K562 (cell line): ENCODE data around the gene GPR108. TPM values are rescaled to one million over a fixed set of nuclear protein-coding genes. Genes with fewer than 3 reads are reported as not detected.

Experiments used
- ATAC-seq: fragments of 200-7000 bp; cut with Tn5 transposase; 3 replicates; pipeline ENCODE4 v1.9.1; 2020; ENCODE audit warnings: moderate library complexity
- BruUV-seq: library from RNA; stranded (reverse); fragments of 400-500 nt; replicated peaks from 2 replicates; lab custom pipeline; 2021; lab: Mats Ljungman, UMichigan
- CTCF ChIA-PET: fragments of 300-600 bp; formaldehyde crosslinking; extraction: SDS; loops from one replicate; lab custom pipeline; 2021; ENCODE audit warnings: low intra/inter-chr PET ratio; lab: Yijun Ruan, JAX
- POLR2A ChIA-PET: fragments of 300-600, 350-650 bp; sonication (Branson Sonifier 250); formaldehyde crosslinking; extraction: SDS; loops from one replicate; lab custom pipeline; 2021; ENCODE audit warnings: antibody characterized with exemption, inconsistent platforms; lab: Yijun Ruan, JAX
- DNase-seq, 4 experiments: peaks; one replicate each; pipeline versions ENCODE4 v3.0.0 to v3.0.0-alpha.2; 2011 to 2018; ENCODE audit warnings: low spot score in 3 of 4, mixed read lengths in 3 of 4; ENCODE audit errors: extremely low read depth in 1 of 4
- FAIRE-seq: peaks from 2 replicates; lab custom pipeline; 2011; peaks lifted over from hg19 to GRCh38; lab: Jason Lieb, UNC
- H2AFZ ChIP-seq: 2 replicates; pipeline ENCODE4 v1.6.0; 2011; ENCODE audit warnings: low read depth, low read length, control low read depth, inconsistent platforms
- H3K27ac ChIP-seq: fragments of 200-600 bp; 3 replicates; pipeline ENCODE4 v1.8.0; 2011; ENCODE audit warnings: low read depth, mild to moderate bottlenecking, control low read depth, inconsistent platforms, low read length, moderate library complexity, mixed read lengths; ENCODE audit errors: extremely low read depth
- H3K27me3 ChIP-seq, 2 experiments: fragments of 300-600 bp in 1 of 2; 2 replicates in 1 of 2; 3 replicates in 1 of 2; pipeline versions ENCODE4 v1.6.0 to v1.8.0; 2011; ENCODE audit warnings: inconsistent platforms in 2 of 2, low read length in 2 of 2, mild to moderate bottlenecking in 1 of 2, mixed read lengths in 1 of 2, moderate library complexity in 1 of 2; ENCODE audit not compliant: control insufficient read depth in 2 of 2, insufficient read depth in 2 of 2
- H3K36me3 ChIP-seq: fragments of 300-600 bp; 3 replicates; pipeline ENCODE4 v1.8.0; 2011; ENCODE audit warnings: mild to moderate bottlenecking, low read length, inconsistent platforms; ENCODE audit not compliant: control insufficient read depth, insufficient read depth
- H3K4me1 ChIP-seq, 2 experiments: fragments of 200-600 bp in 1 of 2; replicated peaks in 1 of 2; 2 replicates in 1 of 2; 3 replicates in 1 of 2; pipeline versions ENCODE4 v1.5.1 to v1.8.0; 2011; ENCODE audit warnings: inconsistent platforms in 2 of 2, low read length in 2 of 2, mild to moderate bottlenecking in 1 of 2, mixed read lengths in 1 of 2, moderate library complexity in 1 of 2; ENCODE audit not compliant: control insufficient read depth in 2 of 2, insufficient read depth in 2 of 2
- H3K4me2 ChIP-seq: 2 replicates; pipeline ENCODE4 v1.6.1; 2011; ENCODE audit warnings: low read length, control low read depth, inconsistent platforms, mixed read lengths; ENCODE audit not compliant: insufficient read depth
- H3K4me3 ChIP-seq: fragments of 200-600 bp; sonication (generic), shearing (Covaris generic); 2 replicates; pipeline ENCODE4 v1.5.1; 2016; ENCODE audit warnings: control low read depth, inconsistent platforms
- H3K79me2 ChIP-seq: fragments of 200-600 bp; 3 replicates; pipeline ENCODE4 v1.8.0; 2011; ENCODE audit warnings: low read length, inconsistent platforms; ENCODE audit not compliant: control insufficient read depth, insufficient read depth
- H3K9ac ChIP-seq, 2 experiments: 2 replicates each; pipeline versions ENCODE4 v1.6.0 to v1.6.1; 2011; ENCODE audit warnings: low read depth in 2 of 2, low read length in 2 of 2, control low read depth in 1 of 2, inconsistent platforms in 1 of 2, mild to moderate bottlenecking in 1 of 2, mixed read lengths in 1 of 2; ENCODE audit not compliant: insufficient read depth in 1 of 2
- H3K9me1 ChIP-seq: one replicate; pipeline ENCODE4 v1.6.0; 2011; ENCODE audit warnings: inconsistent platforms, mild to moderate bottlenecking, low read length, moderate library complexity; ENCODE audit not compliant: control insufficient read depth, insufficient read depth
- H3K9me3 ChIP-seq: replicated peaks from 2 replicates; pipeline ENCODE4 v1.5.1; 2011; ENCODE audit warnings: low read depth, low read length, inconsistent platforms; ENCODE audit not compliant: control insufficient read depth, insufficient read depth
- H4K20me1 ChIP-seq: replicated peaks from 2 replicates; pipeline ENCODE4 v1.6.1; 2011; ENCODE audit warnings: low read length, inconsistent platforms, mixed read lengths; ENCODE audit not compliant: control insufficient read depth, insufficient read depth
- ATF1 ChIP-seq, 2 experiments: fragments of 450-650 bp in 1 of 2; IDR thresholded peaks; 2 replicates each; pipeline ENCODE4 v1.6.1; 2016; ENCODE audit warnings: missing compliant biosample characterization in 1 of 2, missing genetic modification characterization in 1 of 2
- EGR1 ChIP-seq: fragments of 450-650 bp; conservative IDR thresholded peaks from 2 replicates; pipeline ENCODE4 v1.6.1; 2017; ENCODE audit warnings: mild to moderate bottlenecking
- EHMT2 ChIP-seq: fragments of 450-650 bp; IDR thresholded peaks from 2 replicates; pipeline ENCODE4 v1.6.1; 2018; ENCODE audit warnings: antibody characterized with exemption
- ETV5 ChIP-seq: sonication (generic); formaldehyde crosslinking; IDR thresholded peaks from 2 replicates; pipeline ENCODE4 v1.4.0; 2020; ENCODE audit warnings: low read depth, mild to moderate bottlenecking, missing genetic modification reagents
- HDAC1 ChIP-seq, 2 experiments: fragments of 450-650 bp; IDR thresholded peaks; 2 replicates each; pipeline ENCODE4 v1.6.1; 2016 to 2017; ENCODE audit warnings: inconsistent platforms in 1 of 2, mild to moderate bottlenecking in 1 of 2, moderate library complexity in 1 of 2
- MNT ChIP-seq, 2 experiments: fragments of 450-650 bp; conservative IDR thresholded peaks; 2 replicates each; pipeline ENCODE4 v1.6.1; 2017; ENCODE audit warnings: mild to moderate bottlenecking in 2 of 2, moderate library complexity in 2 of 2
- PHF8 ChIP-seq: fragments of 200-600 bp; sonication (generic); IDR thresholded peaks from 2 replicates; pipeline ENCODE4 v1.6.1; 2012; ENCODE audit warnings: mixed run types, mild to moderate bottlenecking, inconsistent platforms, low read length, moderate library complexity, borderline replicate concordance
- POLR3A ChIP-seq: IDR thresholded peaks from 2 replicates; pipeline ENCODE4 v1.6.1; 2011; ENCODE audit warnings: borderline replicate concordance, mild to moderate bottlenecking, moderate library complexity; ENCODE audit not compliant: insufficient read length, insufficient read depth; ENCODE audit errors: extremely low read depth
- RBM39 ChIP-seq: fragments of 200-400 bp; formaldehyde crosslinking; optimal IDR thresholded peaks from 2 replicates; pipeline ENCODE3; 2018; ENCODE audit warnings: low read depth, low read length
- TRIM25 ChIP-seq: fragments of 450-650 bp; IDR thresholded peaks from 2 replicates; pipeline ENCODE4 v1.7.0; 2016; ENCODE audit warnings: borderline replicate concordance
- ZSCAN32 ChIP-seq: fragments of 450-650 bp; formaldehyde crosslinking; IDR thresholded peaks from 2 replicates; pipeline ENCODE4 v1.4.0; 2020; ENCODE audit warnings: mild to moderate bottlenecking, moderate library complexity
- WGBS: fragments of 100-300 bp; shearing (Covaris generic); methylation state at CpG from one replicate; pipeline ENCODE4 v1.1.6; 2016; ENCODE audit warnings: low coverage, mixed read lengths; ENCODE audit not compliant: insufficient coverage; ENCODE audit errors: missing lambda C conversion rate; 5-methylcytosine and 5-hydroxymethylcytosine counted together
- in situ Hi-C: fragments of 300-500 bp; cut with MboI; formaldehyde crosslinking; loops from 4 replicates; pipeline ENCODE4 v1.15.0; 2018; ENCODE audit warnings: inconsistent platforms, mixed read lengths
- intact Hi-C: fragments of 100-400 bp; cut with micrococcal nuclease; formaldehyde crosslinking; loops from 2 replicates; pipeline ENCODE4 v1.14.2; 2022
- polyA plus RNA-seq, 8 experiments: library from polyadenylated mRNA; depleted of rRNA in 4 of 8; stranded (reverse) in 5 of 8; unstranded in 3 of 8; fragments of >200 nt; fragmentation: Nextera tagmentation in 2 of 8; fragmentation: Illumina TruSeq in 1 of 8; extraction: Ambion mirVana in 2 of 8; extraction: Trizol in 1 of 8; gene quantifications; 2 replicates each; pipeline versions ENCODE4 v1.2.1 to v1.2.3, GENCODE V29; 2011 to 2014; ENCODE audit warnings: inconsistent platforms in 1 of 8, missing spikeins in 1 of 8
- total RNA-seq, 7 experiments: library from RNA; depleted of rRNA in 6 of 7; stranded (reverse); fragments of >200 nt in 6 of 7; fragmentation: Illumina TruSeq in 2 of 7; extraction: Trizol in 2 of 7; gene quantifications; 2 replicates each; pipeline versions ENCODE4 v1.2.1 to v1.2.3, GENCODE V29; 2011 to 2021; ENCODE audit warnings: low replicate concordance in 1 of 7

Gene GPR108
- total and polyA plus RNA-seq, 9 of the 15 experiments (the other 6 are each of a cell fraction or from before 2014, with no cell fraction given) = 2.4 to 33.2 (median 24.4) TPM

DNA sequence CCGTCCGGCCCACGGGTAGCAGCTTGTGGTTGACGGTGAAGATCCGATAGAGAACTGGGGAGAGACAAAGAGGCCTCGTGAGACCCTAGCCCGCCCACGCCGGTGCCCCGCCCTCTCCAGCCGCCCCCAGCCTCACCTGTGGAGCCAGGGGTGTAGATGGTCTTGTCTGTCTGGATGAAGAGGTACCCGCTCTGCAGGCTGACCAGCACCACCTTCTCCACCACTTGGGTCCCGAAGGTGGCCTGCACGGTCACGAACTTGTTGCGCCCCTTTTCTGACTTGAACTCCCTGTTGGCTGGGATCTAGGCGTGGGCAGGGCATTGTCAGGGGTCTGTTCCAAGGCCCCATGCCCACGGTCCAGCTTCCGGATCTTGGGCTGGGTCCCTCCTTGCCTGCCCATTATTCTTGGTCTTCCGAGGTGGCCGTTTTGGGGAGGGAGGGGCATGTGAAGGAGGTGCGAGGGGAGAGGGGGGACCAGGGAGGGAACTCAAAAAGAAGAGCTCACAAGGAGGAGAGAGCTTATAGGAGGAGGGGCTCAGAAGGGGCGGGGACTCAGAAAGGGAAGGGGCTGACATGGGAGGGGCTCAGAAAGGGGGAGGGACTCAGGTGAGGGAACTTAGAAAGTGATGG is 19.2 kb downstream of the GPR108 start:
- POLR2A ChIA-PET = interaction anchor here (0.6 to 0.7 kb wide), 3 partner anchors 19 to 523 kb away, joined by 3 to 4 read pairs (median 3); partner anchors contain the start of gene GPR108
- H3K79me2 ChIP-seq = no peaks in the 10 kb centered on the region
- ATAC-seq = no peak; the same call in 1 of the 3 replicates
- no peak for TF ChIP-seq ETV5 (CRISPR knock-in tag)
- TF ChIP-seq TRIM25 = no peak
- TF ChIP-seq EGR1 = peak; percentile 72
- TF ChIP-seq EHMT2 = no peak
- TF ChIP-seq HDAC1 (IDR thresholded peaks at IDR 0.05) = peak in 1 of 2 experiments; percentile 37; a peak in 1 of 4 replicates
- TF ChIP-seq ATF1 (CRISPR knock-in tag; IDR thresholded peaks at IDR 0.05) = no peak
- no peak for TF ChIP-seq ATF1 (tag; IDR thresholded peaks at IDR 0.05)
- TF ChIP-seq ZSCAN32 (CRISPR knock-in tag) = no peak
- 0 out of 4 replicates have a peak, but pooled peaks of 1 of the 2 experiments have one; percentile 8 for TF ChIP-seq MNT (conservative IDR thresholded peaks at IDR 0.05)
- no peak for TF ChIP-seq POLR3A
- no peak for TF ChIP-seq RBM39
- peak; percentile 20; the same call in 1 of the 2 replicates for TF ChIP-seq PHF8

More for the DNA sequence above, 19.2 kb downstream of the GPR108 start:
- Histone ChIP-seq H3K9ac (peak overlapping the region in 1 of 2 experiments; percentile 75; a peak in 3 of 4 replicates), H3K4me3 (peak overlapping the region; percentile 37), H3K4me2 (peak overlapping the region; percentile 77), H3K9me3 (no peaks in the 10 kb centered on the region), H3K27me3 (no peaks in the 10 kb centered on the region), H3K27ac (peak overlapping the region; percentile 55; the same call in 1 of the 3 replicates), H3K4me1 (peaks cover 36 to 38% of the 10 kb centered on the region in 2 experiments), H3K9me1 (no peaks in the 10 kb centered on the region), H2AFZ (peak overlapping the region; percentile 96), H3K36me3 (no peaks in the 10 kb centered on the region), H4K20me1 (no peaks in the 10 kb centered on the region)
- no peak for FAIRE-seq
- BruUV-seq = no TSS peak
- in situ Hi-C loops = no loop called here
- intact Hi-C loops = loop anchor here (2.0 kb wide), 1 partner anchor 19 kb away; the partner anchor contains the start of gene GPR108
- CTCF ChIA-PET = interaction anchor here (1.0 kb wide), 1 partner anchor 145 kb away, joined by 3 read pairs; no protein-coding TSS in a partner anchor
- 11% methylated on average over 19 of the region's 23 CpGs for whole genome bisulfite sequencing
- DNase-seq = peak in 2 of 4 experiments; percentile 20 to 24
